HCEC 1CT (cell line): ENCODE results near the gene NRCAM.
A peak's percentile ranks its signal among the peaks of the same experiment; 100 is the strongest.

Source experiments
- DNase-seq: peaks from one replicate; pipeline ENCODE4 v3.0.0-alpha.2; 2017

The NRCAM gene

DNA sequence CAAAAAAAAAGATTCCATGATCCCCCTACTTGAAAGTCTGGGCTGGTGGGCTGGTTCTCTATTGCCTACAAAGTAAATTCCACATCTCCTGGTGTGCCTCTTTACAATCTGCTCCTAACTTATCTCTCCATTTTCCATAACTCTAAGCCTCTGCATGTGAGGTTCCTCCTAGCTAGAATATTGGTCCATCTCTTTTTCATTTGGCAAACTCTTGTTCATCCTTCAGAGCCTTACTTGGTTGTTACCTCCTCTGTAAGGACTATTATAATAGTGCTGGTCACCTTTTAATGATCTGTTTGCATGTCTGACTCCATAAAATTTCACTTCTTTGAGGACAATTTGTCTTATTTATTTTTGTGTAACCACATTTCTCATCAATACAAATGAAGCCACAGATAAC lies 1.6 kb upstream of the NRCAM start:
- DNase-seq: no peak

DNA sequence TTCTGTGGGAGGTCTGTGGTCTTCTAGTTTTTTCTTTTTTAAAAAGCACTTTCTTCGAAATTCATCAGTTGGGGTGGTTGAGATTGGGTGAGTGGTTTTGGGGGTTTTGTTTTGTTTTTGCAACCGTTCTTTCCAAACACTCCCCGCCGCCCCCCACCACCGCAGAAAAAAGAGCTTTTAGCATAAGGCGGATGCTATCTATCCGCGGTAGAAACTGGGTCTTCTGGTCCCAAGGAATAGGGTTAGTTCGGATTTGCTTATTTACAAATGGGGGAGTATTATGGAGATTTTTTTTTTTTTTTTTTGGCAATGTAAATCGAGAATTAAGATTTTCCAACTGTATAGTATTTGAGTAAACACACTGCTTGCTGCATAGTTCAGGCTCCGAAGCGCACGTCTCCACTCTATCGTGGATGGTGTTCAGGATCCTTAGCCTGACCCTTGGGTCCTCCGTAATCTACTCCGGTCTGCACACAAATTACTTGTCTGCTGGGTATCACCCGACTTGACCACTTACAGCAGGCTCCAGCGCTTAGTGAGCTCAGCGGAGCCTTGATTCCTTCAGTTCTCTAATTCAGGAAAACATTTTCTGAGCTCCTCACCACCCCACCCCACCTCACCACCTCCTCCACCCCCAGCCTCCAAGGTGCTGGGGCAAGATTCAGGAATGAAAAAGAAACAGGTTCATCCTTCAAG lies 757 bp upstream of the NRCAM start:
- DNase-seq: no peak

DNA sequence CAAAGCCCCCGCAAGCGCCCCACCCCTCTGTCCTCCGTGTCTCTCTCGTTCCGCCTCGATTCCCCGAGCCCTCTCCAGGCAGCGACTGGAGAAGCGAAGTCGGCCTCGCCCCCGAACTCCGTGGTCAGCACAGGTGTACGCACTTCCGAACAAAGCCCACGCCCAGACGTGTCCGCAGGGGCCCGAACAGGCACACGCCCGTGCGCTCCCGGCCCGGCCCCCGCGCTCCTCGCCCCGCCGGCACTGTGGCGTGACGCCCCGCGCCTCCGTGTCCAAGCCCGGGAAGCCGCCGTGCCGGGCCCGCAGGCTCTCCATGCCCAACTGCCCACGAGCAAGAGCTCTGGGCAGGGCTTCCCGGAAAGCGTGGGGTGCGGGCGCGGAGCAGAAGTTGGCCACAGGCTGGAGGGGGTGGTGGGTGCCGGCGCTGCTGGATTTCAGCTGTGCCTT lies 662 bp downstream of the NRCAM start:
- DNase-seq: no peak

DNA sequence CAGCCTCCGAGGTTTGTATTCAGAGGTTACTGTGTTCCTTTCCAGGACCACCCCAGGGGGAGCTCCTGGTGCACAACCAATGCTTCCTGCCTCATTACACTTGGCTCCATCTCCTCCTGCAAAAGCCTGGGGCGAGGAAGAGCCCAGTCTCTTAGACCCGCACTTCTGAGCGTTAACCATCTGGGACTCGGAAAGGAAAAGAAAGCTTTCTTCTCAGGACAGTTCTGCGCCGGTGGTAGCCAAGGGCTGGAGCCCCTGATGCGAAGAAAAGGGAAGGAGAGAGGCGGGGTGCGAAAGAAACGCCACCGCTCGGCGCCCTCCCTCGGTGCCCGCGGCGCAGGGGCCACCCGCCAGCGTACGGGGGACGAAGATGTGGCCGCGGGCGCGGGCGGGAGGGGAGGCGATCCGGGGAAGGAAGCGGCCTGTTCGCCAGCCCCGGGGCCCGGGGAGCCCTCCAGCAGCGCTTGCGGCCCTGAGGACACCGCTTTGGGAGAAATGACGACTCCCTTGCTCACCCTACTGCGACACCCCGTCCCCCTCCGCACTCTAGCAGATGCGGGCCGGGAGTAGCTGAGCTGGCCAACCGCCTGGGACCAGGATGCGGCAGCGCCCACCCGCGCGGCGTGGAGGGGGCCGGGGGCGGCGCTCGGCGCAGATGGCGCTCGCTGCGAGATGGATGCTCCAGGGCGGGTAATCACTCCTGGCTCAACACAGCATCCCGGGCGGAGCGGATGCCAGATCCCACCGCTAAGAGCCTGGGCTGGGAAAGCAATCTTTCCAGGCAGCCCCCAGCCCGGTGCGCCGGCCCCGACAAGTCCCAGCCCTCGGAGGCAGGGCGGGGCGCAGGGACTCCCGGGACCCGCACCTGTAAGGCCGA lies 1.3 kb downstream of the NRCAM start:
- peak; percentile 12 for DNase-seq

DNA sequence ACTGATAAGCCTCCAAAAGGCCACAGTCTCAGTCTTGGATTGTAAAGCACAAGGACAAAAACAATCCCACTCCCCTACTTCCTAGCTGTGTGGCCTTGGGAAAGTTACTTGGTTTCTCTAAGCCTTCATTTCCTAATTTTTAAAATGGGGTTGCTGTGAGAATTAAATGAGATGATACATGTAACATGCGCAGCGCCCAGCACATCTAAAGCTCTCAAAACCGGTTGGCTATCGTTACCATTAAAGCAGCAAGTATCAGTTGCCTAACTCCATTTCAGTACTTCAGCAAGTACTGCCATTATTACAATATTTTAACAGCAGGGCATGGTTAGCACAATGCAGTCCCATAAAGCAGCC lies 1.9 kb downstream of the NRCAM start:
- DNase-seq: no peak

DNA sequence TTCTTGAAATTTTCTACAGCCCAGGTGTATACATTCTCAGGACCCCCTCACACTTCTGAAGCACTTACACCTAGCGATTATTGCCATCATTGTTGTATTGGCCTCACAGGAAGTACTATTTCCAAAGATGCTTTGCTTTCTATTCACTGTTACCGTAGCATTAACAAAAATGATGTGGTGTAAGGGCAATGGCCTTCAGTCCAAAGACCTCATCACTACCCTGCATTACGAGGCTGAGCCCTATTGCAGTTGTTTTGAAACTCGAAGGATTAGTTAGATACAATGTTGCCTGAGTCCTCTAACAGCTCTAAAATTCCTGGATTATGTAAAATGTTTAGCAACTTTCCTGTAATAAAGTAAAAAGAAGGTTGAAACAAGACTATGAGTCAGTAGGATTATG lies 2.9 kb downstream of the NRCAM start:
- DNase-seq: no peak

DNA sequence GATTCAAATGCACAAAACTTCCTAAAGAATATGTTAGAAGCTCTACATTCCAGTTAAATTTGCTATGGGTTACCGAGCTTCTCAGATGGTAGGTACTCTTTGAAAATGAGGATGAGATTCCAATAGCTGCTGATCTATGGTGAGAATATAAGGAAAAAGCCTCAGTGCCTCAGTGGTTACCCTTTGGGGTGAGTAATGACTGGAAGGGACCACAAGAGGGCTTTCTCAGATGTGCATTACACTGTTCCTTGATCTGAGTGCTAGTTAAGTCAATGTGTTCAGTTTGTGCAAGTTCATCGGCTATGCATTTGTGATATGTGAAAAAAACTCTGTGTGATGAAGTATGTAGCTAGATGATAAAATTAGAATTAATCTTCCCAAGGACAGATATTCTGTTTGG lies 3.5 kb downstream of the NRCAM start:
- DNase-seq: peak; percentile 46

DNA sequence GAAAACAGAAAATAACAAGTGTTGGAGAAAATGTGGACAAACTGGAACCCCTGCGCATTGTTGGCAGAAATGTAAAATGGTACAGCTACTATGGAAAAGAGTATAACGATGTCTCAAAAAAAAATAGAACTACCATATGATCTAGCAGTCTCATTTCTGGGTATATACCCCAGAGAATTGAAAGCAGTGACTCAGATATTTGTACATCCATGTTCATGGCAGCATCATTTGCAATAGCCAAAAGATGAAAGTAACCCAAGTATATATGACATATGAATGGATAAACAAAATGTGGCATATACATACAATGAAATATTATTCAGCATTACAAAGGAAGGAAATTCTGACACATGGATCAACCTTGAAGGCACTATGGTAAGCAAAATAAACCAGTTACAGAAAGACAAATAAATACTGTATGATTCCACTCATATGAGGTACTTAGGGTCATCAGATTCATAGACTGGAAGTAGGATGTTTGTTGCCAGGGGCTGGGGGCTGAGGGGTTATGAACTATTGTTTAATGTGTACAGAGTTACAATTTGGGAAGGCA lies 4.9 kb downstream of the NRCAM start:
- no peak for DNase-seq

DNA sequence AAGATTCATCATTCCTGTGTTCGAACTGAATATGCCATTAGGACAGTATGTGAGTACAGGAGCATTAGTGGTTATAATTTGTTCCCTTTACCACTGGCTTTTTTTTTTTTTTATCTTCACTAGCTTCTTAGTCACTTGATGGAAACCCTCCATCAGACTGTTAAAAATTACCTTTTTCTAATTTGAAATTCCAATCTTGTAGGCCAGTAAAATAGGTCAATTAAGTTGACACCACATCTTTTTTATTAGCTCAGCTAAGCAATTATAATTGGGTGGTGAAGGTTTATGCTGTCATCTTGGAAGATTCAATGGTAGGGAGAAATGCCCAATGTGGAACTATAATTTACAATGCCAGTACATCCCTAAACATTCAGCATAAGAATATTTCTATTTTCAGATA lies 6.1 kb downstream of the NRCAM start:
- DNase-seq: no peak

DNA sequence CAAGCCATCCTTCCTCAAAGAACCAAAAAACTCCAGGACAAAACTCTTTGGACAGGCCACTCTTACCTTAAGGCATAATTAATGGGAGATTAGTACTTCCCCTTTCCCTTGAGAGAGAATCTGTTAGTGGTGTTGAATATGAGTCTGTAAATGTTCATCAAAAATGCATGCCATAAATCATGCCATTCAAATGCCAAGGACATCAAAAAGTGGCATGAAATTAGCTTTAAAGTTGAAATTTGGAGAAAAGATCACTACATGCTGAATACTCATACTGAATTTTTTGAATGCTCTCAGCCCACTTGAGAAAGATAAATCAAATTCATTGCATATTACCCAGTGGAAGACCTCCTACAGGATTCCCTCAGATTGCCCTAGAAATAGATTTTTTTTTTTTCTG lies 6.7 kb downstream of the NRCAM start:
- DNase-seq: no peak

DNA sequence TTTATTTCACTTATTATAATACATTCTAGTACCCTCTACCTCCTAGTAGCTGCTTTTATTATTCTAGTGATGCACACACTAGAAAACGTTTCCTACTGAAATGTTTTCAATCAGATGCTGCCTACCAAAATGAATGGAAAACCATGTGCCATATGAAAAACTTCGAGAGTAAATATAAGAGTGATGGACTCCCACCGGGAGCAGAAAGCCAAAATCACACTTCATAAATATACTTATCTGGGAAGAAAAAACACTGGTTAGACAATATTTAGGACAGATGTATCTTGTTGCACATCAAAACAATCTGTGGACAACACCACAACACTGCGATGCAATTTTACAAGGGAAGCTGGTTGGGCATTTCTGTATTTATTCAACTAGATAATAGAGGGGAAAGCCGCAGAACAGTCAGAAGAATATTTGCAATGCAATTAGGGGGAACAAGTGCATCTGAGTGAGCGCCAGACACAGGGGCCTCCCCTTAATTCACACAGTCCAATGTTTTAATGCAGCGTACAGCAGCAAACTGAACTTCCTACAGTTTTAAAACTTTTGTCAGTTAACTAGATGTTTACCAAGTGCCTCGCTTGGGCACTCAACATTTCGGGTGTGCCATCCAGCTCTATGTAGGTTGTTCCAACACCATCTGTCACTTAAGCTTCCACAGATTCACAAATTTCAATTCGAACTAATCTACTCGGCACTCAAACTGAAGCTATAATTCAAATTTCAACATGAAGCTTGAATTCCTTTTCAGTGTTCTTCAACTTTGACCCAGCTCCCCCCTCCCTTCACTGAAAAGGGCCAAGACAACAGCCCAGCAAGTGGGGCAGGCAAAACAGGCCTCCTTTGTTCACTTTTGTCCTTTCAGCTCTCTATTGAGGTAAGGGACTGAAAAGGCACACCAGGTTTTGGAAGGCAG lies 7.4 kb downstream of the NRCAM start:
- DNase-seq: no peak

DNA sequence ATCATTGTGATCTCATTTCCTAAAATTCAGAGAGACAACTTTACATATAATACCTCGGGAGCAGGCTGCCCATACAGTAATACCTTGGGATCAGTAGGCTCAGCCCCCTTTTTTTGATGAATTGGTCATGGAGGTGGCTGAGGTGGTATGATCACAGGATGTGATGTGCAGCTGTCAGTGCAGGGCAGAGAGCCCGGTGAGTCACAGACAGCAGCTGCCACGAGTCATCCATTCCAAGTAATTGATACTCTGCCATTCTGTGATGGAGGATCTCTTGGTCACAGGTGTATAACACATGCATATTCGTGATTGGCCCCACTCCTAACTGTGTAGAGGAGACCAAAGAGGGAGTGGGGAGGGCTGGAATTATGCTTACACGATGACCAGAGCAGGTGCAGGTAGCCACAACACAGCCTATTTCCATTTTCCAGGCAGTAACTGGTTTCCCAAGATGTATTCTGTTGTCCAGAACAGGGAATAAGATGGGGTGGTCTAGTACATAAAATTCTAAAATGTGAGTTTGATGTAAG lies 14.1 kb downstream of the NRCAM start:
- peak; percentile 67 for DNase-seq

DNA sequence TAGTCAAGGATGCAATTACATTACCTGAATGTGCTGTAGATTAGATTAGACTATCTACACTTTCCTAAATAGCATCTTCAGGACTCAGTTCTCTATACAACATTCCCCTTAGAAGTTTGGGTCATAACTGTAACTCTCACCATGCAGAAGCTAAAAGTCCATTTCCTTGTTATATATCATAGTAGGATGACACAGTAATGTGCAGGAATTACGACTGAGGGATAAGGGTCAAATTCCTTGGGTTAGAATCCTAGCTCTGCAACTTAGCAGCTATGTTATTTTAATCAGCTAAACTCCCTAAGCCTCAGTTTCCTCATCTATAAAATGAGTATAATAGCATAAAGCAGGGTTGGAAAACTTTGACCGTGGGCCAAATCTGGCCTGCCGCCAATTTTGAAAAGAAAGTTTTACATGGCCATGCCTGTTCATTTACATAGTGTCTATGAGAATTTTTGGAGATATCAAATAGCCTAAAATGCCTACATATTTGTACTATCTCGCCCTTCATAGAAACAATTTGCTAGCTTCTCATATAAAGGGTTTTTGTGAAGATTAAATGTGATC lies 14.8 kb downstream of the NRCAM start:
- peak; percentile 62 for DNase-seq

DNA sequence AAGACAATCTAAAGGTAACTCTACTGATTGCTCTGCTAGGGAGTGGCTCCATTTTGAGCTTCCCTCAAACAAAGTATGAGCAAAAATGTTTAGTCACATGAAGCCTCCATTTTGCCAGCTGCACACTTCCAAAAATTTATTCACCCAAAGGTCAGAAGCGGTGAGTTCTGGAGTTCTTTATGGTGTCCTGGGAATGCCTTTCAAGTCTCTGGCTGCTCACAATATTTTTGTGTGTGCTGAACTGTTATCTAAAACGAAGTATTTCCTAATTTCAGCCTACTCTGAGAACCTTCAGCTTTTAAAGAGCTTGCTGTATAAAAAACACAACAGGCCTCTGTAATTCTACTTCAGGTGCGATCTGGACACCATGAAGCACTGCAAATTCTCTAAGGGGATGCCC lies 15.6 kb downstream of the NRCAM start:
- no peak for DNase-seq

DNA sequence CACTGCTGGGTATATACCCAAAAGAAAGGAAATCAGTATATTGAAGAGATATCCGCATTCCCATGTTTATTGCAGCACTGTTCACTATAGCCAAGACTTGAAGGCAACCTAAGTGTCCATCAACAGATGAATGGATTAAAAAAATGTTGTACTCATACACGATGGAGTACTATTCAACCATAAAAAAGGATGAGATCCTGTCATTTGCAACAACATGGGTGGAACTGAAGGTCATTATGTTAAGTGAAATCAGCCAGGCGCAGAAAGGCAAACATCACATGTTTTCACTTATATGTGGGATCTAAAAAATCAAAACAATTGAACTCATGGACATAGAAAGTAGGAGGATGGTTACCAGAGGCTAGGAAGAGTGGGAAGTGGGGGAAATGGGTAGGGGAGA lies 19.3 kb downstream of the NRCAM start:
- DNase-seq: no peak

DNA sequence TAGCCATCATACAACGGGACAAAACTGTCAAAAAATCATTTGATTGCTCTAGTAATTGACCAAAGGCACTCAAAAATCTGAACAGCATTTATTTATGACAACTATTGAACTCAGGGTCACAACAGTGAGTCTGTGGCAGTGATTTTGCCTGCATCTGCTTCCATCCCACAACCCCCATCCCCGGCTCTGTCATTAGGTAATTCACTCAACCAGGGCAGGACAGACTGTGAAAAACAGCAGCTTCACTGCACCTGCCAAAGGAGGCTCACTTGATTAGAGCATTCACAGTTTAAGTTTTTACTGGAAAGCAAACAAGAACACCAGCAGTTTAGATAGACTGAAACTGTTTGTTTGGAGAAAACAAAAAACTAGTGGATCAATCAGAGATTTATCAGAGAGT lies 22.2 kb downstream of the NRCAM start:
- DNase-seq: no peak

DNA sequence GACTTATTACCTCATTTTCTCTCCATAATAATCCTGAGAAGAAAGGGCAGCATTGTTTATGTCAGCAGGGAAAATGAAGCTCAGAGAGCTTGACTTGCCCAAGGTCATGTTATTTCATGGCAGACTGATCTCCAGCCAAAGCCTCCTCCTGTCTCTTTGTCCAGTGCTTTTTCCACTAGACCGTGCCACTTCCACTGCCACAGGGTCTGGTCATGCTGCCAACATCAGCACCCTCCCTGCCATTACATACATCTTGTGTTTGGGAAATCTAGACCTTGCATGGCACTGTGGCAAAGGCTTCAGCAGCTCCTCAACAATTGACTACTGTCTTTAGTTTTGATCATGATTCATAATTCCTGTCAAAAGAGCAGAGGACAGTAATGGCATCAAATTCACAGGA lies 25.1 kb downstream of the NRCAM start:
- DNase-seq: no peak

DNA sequence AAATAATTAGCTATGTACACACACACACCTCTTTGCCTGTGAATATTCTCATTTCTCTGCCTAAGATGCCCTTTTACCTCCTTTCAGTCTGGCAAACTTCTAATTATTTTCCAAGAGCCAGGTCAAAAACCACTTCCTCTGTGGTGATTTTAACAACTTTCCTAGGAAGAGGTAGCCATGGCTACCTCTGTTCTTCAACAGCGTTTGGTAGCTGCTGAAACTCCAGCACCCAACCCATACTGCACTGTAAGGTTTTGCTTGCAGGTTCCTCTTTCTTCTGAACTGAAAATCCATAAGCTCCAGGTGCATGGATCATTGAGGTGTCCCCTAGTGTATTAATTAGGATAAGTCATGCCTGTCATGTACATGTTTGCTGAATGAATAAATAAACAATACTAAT lies 25.6 kb downstream of the NRCAM start:
- DNase-seq: no peak

DNA sequence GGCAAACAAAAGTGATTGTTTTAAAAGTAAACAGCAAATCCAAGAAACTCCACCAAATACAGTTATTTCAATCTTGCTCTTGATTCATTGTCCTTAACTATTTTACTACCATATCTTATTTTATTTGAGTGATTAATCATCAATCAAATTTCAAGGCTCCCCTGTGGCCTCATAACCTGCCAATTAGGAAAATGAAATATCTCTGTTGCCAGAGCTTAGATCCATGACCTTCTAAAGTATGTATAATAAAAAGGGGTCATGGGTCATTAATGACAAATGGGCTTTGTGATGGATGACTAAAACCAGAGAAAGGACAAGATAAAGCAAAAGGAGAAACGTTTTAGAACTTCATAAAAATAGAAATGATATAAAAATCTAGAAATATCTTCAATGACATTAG lies 28.5 kb downstream of the NRCAM start:
- no peak for DNase-seq

DNA sequence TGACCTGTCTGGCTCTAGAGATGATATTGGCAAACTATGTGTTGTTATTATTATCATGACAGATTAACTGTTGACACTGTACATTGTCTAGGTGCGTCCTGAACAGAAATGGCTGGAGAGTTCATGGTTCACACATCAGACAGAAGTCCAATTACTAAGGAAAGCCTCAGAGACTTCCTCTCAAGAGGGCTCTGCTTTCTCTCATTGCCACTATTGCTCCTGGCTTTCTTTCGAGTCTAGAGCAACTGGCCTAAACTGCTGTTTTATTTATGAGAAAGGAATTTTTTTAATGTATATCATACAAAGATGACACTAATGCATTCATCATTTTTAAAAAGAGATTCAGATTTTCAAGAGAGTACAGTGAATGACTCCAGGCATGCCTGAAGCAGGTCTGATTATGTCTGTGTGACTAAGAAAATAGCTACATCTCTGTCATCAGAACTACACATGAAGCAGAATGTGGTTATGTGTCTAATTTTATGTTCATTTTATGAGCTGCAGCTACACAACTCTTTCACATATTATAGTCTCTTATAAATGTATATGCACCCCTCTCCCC lies 30.4 kb downstream of the NRCAM start:
- DNase-seq: no peak

DNA sequence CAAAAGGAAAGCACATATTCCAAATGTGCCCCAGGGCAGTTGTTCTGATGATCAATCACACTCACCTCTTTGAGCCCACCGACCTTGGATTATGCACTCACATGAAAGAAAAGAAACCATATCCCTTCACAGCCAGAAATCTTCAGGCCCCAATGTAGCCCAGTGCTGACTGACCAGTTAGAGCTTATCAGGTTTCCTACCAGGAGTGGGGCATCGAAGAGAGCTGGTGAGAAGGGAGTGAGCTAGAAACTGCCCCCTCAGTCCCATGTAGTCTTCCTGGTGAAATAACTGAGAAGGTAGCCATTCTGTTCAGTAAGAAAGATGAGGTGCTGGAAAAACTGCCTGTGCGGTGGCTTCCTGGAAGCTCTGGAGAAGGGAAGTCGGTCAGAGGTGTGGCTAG lies 32.2 kb downstream of the NRCAM start:
- no peak for DNase-seq
